Activated T-cell treated with anti-CD3 and anti-CD28 coated beads for 1 hour (primary cell): ENCODE results near the gene ADGRG7.
"Not testable (repeated sequence)": the region's sequence is repeated elsewhere in the genome, so short reads cannot be mapped to it uniquely, and the experiment has no call there.

Experiments used
- DNase-seq: peaks from one replicate; pipeline ENCODE4 v3.0.0-alpha.2; 2020; ENCODE audit warnings: low read depth

ADGRG7 gene, protein sequence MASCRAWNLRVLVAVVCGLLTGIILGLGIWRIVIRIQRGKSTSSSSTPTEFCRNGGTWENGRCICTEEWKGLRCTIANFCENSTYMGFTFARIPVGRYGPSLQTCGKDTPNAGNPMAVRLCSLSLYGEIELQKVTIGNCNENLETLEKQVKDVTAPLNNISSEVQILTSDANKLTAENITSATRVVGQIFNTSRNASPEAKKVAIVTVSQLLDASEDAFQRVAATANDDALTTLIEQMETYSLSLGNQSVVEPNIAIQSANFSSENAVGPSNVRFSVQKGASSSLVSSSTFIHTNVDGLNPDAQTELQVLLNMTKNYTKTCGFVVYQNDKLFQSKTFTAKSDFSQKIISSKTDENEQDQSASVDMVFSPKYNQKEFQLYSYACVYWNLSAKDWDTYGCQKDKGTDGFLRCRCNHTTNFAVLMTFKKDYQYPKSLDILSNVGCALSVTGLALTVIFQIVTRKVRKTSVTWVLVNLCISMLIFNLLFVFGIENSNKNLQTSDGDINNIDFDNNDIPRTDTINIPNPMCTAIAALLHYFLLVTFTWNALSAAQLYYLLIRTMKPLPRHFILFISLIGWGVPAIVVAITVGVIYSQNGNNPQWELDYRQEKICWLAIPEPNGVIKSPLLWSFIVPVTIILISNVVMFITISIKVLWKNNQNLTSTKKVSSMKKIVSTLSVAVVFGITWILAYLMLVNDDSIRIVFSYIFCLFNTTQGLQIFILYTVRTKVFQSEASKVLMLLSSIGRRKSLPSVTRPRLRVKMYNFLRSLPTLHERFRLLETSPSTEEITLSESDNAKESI

GRCh38 chr3:100609305-100609704, at the start of gene ADGRG7:
TSS of gene ADGRG7 (plus strand) at chr3:100609601. CDS start at chr3:100609857, 256 bp downstream.
- DNase-seq, result no peak

DNA sequence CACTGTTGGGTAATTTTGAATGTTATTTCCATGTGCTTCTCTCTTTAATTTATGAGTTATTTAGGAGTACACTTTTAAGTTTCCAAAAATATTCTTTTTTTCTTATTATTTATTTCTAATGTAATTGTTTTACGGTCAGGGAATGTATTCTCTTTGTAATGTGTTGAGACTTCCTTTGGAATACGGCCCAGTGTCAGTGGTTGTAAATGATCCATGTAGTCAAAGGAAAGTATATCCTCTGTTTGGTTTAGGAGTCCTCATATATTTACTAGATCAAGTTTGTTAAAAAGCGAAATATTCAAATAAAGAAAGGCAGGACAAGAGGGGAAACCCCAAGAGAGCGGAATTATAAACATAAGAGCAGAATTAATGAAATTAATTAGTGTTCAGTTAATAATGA, 49.0 kb upstream of the ADGRG7 start:
- no peak for DNase-seq

DNA sequence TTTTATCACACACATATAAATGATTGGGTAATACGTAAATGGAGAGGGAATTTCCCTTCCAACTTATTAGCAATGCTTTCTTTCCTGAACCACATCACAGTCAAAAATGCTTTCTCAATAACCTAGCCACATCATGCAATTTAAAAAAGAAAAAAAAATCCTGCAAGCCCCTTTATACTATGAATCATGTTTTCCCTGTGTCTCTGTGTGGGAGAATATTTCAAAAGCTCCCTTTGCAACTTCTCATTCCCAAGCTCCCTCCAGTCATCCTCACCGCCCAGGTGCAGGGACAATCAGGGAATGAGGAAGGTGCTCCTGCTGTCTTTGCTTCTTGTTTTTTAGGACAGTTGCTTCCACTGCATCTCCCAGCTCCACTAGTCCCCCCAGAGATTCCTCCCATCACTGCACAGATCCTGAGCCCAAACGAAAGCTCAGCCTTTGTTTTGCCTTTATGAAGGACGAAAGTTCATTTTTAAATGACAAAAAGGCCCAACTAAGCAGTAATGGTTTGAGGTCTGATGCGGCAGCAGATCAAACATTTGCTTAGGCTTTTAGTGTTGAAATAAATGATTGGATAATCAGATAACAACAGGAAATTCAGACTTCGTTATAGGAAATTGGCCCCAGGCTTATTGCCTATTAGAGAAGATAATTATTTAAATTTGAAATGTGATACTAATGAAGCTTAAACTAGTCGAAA, 47.8 kb upstream of the ADGRG7 start:
- no peak for DNase-seq

GRCh38 chr3:100562224-100562857, 47.1 kb upstream of the ADGRG7 start:
- DNase-seq, result no peak

DNA sequence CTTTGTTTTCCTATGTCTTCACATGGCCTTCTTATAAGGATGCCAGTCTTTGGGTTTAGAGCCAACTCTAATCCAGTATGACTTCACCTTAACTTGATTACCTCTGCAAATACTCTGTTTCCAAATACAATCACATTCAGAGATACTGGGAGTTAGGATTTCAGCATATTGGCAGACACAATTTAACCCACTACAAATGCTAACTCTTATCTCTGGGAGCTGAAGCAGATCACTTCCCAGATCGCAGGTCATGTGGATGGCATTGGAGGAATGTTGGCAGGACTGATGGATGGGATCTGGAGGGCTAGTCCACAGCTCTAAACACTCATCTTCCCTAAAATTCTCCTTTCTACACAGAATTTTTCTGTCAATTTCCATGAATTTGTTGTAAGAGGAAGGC, 46.2 kb upstream of the ADGRG7 start:
- DNase-seq, result no peak

GRCh38 chr3:100563652-100564211, 45.7 kb upstream of the ADGRG7 start:
- no peak for DNase-seq

DNA sequence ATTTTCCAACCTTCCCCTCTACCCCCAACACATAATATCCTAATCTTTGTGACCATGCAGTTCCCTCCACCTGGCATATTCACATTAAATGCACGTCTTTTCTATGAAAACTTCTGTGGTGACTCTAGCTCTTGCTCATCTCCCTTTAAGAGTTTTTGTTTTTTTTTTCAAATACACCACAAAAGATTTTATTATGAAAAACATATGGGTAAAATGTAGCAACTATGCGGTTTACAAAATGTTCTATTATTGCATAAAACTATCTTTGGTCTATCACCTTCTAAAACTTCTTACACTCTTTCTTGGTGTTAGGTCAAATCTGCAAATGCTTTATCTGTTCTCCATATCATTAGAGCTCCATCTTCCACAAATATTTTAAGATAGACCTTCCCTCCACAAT, 38.6 kb upstream of the ADGRG7 start:
- DNase-seq, result no peak

DNA sequence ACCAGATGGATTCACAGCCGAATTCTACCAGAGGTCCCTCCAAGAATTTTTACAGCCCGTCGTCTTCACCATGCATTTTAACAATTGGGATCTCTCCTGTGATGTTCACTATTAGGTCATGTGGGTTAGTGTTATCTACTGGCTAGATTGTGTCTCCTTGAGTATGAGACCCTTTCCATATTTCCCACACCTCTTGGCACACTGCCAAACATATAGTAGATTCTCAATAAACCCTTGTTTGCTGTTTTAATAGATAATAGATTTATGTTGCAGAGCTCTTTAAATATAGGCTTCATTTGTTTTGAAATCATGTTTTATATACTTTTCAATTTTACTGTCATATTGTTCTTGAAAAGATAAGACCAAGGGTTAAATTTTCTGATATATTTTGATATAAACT, 34.9 kb upstream of the ADGRG7 start:
- no peak for DNase-seq

GRCh38 chr3:100575704-100576103, 33.7 kb upstream of the ADGRG7 start:
- DNase-seq, result no peak

- no peak for DNase-seq
These were observed 31.9 kb upstream of the ADGRG7 start for GRCh38 chr3:100577382-100578008.

GRCh38 chr3:100578646-100579045, 30.8 kb upstream of the ADGRG7 start:
- no peak for DNase-seq

DNA sequence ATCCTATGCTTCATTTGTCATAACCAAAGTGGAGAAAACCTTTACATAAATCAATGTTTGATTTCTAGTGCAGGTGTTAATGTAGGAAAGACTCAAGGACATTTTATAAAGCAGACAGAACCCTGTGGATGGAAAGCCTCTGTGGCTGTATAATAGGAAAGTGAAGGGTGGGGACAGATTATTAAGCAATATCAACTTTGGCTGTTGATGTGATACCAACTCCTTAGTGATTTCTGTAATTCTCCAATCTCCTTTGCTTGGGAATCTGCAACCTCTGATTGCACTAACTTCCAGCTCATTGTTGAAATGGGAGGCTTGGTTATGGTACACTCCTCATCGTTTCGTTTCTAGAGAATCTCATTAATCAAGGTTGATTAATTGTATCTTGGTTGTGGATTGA, 29.3 kb upstream of the ADGRG7 start:
- DNase-seq, result no peak

GRCh38 chr3:100581650-100582049, 27.8 kb upstream of the ADGRG7 start:
- DNase-seq, result no peak

- DNase-seq, result not testable (repeated sequence)
These were observed 27.2 kb upstream of the ADGRG7 start for GRCh38 chr3:100582157-100582556.

DNA sequence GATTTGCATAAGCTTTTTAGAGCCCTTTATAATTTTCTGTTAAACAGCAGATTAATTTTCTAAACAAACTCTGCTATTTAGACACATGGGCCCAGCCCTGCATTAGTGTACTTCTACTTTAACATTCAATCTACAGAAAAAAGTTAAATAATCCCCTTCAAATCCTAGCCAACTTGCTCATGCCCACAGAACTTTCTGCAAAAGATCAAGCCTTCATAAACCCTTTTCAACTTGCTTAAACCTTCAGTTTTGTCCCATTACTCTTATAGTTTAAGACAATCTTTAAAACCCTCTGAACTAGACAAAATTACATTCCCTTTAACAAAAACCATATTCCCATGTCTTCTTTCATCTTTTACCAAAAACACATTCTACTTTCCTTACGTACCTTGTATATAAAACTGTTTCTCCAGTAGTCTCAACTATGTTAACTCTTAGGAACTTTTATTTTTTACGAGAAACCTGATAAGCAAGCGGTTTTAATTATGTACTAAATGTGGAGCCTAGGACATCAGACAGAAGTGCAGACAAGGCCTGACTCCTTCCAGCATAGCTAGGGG, 25.2 kb upstream of the ADGRG7 start:
- DNase-seq, result no peak

DNA sequence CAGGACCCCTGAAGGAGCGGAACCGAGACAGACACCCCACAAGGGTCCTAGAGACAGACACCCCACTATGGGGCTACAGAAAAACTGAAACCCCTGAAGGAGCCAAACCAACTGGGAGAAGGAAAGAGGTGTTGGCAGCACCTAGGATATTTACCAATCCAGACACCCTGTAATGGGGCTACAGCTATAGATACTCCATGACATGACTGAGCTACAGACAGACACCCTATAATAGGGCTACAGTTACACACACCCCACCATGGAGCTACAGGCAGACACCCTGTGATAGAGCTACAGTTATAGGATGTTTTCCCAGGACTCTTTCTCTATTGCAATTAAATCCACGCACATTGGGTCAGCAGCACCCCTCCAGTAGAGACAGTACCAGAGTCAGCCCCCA, 22.6 kb upstream of the ADGRG7 start:
- no peak for DNase-seq

DNA sequence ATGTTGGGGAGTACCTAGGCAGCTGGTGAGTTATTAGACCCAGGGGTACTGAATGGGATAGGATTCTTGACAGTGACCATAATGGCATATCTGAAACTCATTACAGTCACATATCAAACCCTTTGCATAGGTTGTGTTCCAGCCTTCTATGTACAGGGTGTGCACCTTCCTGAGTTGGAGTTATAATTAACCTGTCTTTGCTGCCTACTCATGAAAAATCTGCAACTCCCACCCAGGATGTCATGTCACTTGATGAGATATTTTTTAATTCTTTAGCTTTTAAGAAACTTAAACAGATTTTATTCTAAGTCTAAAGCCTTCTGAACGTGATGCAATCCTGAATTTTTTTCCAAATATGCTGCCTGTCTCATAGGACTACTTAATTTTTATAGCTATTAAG, 21.1 kb upstream of the ADGRG7 start:
- no peak for DNase-seq

- peak; percentile 40 for DNase-seq
These were observed 19.1 kb upstream of the ADGRG7 start for GRCh38 chr3:100590114-100590839.

- DNase-seq, result no peak
These were observed 18.6 kb upstream of the ADGRG7 start for GRCh38 chr3:100590840-100591147.

- no peak for DNase-seq
These were observed 18.0 kb upstream of the ADGRG7 start for GRCh38 chr3:100591411-100591810.
